ENCODE results near the gene EIF3K.
A peak's percentile ranks its signal among the peaks of the same experiment; 100 is the strongest.
"Not testable (repeated sequence)": the region's sequence is repeated elsewhere in the genome, so short reads cannot be mapped to it uniquely, and the experiment has no call there.

The EIF3K gene, protein sequence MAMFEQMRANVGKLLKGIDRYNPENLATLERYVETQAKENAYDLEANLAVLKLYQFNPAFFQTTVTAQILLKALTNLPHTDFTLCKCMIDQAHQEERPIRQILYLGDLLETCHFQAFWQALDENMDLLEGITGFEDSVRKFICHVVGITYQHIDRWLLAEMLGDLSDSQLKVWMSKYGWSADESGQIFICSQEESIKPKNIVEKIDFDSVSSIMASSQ

DNA sequence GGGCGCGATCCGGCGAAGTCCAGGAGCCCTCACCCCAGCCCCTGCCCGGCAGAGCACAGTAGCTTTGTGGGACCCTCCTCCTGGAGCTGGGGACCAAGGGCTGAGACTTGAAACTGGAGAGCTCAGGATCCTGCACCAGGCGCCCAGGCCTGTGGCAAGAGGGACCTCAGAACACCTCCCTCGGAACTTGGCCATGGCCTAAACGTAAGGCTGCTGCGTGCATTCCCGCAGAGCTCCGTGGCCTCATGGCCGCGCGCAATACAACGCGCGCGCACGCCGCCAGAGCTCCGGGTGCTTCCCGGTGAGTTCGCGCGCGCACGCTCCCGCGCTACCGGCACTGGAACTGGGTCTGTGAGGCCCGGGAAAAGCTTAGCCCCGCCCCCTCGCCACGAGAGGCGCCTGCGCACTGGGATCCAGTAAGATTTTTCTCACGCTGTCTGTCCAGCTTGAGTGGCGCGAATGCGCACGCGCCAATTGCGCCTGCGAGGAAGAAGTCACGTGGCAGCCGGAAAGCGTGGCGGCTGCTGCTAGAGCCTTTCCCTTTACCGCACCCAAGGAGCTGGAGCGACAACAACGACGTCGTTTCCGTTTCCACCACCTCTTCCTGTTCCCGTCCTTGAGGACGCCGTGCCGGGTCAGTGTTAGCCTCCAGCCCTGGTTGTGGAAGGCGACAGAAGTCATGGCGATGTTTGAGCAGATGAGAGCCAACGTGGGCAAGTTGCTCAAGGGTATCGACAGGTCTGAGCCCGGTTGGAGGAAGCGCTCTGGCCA, at the start of gene EIF3K:
Gene EIF3K, plus strand, starts transcription at position 599 of the 771 bp plus-strand sequence. Its CDS starts 81 bp downstream, at position 680.
- peak; percentile 97 for DNase-seq

DNA sequence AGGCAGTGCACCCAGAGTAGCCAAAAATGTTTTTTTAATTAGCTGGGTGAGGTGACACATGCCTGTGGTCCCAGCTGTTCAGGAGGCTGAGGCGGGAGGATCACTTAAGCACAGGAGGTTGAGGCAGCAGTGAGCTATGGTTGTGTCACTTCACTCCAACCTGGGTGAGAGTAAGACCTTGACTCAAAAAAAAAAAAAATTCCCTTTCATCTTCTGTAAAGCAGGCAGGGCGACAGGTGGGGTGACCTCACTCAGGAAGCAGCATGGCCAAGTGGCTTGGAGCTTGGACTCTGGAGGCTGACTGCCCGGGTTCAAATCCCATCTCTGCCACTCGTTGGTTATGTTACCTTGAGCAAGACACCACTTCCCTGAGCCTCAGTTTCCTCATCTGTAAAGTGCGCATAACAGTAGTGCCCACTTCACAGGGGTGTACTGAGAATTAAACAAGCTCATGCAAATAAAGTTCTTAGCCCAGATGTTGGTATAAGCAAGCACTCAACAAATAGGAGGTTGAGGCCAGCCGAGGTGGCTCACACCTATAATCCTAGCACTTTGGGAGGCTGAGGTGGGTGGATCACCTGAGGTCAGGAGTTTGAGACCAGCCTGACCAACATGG, 49.5 kb upstream of the EIF3K start:
- no peak for DNase-seq

- no peak for DNase-seq
Observed at GRCh38 chr19:38571682-38572081, 47.3 kb upstream of the EIF3K start.

DNA sequence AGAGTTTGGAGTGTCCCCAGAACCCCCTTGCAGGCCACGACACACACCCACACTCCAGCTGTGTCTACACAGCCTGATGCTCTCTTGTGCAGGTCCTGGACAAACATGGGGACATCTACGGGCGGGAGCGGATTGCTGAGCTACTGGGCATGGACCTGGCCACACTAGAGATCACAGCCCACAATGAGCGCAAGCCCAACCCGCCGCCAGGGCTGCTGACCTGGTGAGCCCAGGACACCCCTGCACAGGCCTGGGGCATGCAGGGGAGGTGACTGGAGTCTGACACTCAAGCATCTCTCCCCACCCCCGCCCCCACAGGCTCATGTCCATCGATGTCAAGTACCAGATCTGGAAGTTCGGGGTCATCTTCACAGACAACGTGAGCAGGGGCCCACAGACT, 41.2 kb upstream of the EIF3K start:
- DNase-seq = no peak

GRCh38 chr19:38579304-38579703, 39.7 kb upstream of the EIF3K start:
- not testable (repeated sequence) for DNase-seq

DNA sequence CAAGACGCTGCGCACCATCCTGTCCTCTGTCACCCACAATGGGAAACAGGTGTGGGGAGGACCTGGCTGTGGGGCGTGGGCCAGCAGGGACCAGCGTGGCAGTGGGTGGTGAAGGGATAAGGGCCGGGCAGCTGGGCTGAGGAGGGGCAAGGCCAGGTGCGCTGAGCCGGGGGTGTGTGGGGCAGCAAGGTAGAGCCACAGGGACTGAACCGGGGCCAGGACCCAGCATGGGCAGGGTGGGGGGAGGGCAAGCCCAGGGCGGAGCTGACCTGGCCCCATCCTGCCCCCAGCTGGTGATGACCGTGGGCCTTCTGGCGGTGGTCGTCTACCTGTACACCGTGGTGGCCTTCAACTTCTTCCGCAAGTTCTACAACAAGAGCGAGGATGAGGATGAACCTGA, 38.9 kb upstream of the EIF3K start:
- DNase-seq = no peak

DNA sequence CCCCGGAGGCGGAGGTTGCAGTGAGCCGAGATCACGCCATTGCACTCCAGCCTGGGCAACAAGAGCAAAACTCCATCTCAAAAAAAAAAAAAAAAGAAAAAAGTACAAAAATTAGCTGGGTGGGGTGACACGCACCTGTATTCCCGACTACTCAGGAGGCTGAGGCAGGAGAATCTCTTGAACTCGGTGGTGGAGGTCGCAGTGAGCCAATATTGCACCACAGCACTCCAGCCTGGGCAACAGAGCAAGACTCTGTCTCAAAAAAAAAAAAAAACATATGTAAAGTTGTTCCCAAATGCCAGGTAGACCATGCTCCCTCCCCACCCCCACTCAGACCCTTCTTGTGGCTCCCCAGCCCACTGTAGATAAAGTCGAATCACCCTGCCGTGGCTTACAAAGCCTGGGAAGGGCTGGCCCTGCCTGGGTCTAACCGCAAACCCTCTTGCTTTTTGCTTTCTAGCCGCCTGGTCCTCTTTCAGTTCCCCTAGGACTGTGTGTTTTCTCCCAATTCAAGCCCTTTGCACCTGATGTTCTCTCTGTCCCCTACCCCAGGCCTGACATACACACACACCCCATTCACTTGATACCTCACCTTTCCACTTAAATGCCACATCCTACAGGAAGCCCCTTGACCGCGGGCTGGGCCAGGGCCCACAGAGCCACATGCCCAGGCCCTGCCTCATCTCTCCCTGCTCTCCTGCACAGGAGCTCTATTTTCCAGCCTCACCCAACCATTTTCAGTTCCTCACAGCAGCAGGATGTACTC, 35.6 kb upstream of the EIF3K start:
- no peak for DNase-seq

- DNase-seq = no peak
Observed at GRCh38 chr19:38583985-38584305, 35.0 kb upstream of the EIF3K start.

- DNase-seq = no peak
Observed at GRCh38 chr19:38587562-38587961, 31.4 kb upstream of the EIF3K start.

- no peak for DNase-seq
Observed at GRCh38 chr19:38588041-38588440, 30.9 kb upstream of the EIF3K start.

- DNase-seq = no peak
Observed at GRCh38 chr19:38592940-38593339, 26.0 kb upstream of the EIF3K start.

DNA sequence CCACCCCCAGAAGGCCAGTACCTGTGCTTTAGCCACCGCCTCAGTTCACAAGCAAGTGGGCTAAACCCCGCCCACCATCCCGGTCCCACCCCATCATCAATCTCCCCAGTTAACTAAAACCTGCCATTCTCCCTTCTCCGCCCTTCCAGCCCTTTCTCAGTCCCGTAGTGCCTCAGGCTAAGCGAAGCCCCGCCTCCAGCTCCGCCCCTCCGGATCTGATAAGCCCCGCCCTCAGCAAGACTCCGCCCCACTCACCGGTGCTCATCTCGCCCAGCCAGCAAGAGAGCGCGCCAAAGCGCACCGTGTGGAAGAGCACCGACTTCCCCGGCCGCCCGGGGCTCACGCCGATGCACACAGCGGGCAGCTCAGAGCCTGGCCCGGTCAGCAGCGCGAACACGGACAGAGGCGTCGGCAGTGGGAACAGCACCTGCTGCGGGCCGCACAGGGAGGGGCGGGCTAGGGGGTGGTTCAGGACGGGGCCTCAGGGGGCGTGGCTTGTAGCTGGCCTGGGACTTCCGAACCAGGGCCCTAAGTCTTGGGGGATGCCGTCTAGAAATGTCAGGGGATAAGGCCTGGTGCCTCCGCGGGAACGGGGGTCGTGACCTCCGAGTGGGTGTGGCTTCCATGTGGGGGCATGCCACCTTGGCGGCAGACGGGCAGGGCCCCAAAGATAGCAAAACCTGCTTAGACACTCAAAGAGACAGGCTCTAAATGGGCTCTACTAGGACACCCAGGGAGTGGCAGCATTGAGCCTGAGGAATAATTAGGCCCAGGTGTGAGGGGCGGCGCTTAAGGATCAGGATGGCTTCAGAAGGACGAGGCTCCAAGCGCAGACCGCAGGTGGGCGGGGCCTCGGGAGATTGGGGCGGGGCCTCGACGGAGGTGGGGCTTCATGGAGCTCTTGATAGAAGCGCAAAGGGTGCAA, 22.7 kb upstream of the EIF3K start:
- DNase-seq = no peak

GRCh38 chr19:38597075-38597474, 21.9 kb upstream of the EIF3K start:
- DNase-seq = no peak

GRCh38 chr19:38599722-38600121, 19.3 kb upstream of the EIF3K start:
- DNase-seq = no peak

DNA sequence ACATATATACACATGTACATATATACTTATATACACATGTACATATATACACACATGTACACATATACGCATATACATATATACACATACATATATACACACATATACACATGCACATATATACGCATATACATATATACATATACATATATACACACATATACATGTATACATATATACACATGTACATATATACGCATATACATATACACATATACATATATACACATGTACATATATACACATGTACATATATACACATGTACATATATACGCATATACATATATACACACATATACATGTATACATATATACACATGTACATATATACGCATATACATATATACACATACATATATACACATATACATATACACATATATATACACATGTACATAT, 16.1 kb upstream of the EIF3K start:
- not testable (repeated sequence) for DNase-seq

- no peak for DNase-seq
Observed at GRCh38 chr19:38606131-38606530, 12.9 kb upstream of the EIF3K start.

GRCh38 chr19:38614289-38614688, 4.7 kb upstream of the EIF3K start:
- DNase-seq = no peak

DNA sequence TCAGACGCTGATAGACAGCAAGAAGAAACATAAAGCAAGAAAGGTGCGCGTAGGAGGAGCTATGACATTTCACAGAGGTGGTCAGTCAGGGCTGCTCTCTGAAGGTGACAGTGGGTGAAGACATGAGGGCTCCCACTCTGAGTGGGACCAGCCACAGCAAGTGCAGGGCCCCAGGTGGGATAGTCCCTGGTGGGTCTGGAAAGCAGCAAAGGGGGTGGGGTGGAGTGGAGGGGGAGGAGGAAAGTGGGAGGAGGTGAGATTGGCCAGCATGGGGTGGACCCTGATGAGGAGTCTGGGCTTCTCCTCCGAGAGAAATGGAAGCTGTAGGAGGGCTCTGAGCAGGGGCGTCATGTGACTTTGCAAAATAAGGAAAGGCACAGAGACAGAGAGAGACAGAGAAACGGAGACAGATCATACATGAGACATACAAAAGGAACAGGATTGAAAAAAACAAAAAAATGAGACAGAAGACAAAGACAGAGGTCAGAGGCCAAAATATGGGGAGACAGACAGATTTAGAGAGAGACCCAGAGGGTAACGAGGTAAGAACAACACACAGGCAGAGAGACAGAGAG, 3.9 kb upstream of the EIF3K start:
- DNase-seq = no peak

GRCh38 chr19:38616265-38616664, 2.7 kb upstream of the EIF3K start:
- DNase-seq = no peak

DNA sequence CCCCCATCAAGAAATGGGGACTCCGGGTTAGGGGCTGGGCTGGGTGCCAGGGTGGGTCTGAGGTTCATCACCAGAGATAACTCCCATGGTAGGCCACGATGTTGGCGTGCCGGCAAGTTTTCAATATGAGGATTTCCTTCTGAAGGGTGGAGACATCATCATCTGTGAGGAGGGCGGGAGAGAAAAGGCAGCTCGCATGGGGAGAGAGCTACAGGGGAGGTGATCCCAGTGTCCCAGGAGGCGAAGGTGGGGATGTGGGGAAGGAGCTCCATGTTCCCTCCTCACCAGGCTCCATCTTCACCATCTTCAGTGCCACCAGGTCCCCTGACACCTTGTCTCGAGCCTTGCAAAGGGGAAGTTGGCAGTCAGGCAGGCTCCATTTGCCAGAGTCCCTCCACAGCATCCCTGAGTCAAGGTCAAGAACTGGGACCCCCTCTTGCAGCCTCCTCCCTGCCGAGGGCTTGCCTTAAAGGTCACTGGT, 1.7 kb upstream of the EIF3K start:
- DNase-seq = no peak

- peak; percentile 40 for DNase-seq
Observed at GRCh38 chr19:38617764-38618589, 1.0 kb upstream of the EIF3K start, which contains the start of gene MAP4K1. TSS of gene MAP4K1 (minus strand) at chr19:38617953. CDS start at chr19:38617895, 58 bp downstream.
